22Rv1 (cell line): ENCODE data around the gene RBKS.

Experiments used
- CTCF ChIP-seq: fragments of 450-650 bp; IDR thresholded peaks from 2 replicates; pipeline ENCODE4 v1.5.1; 2017; ENCODE audit warnings: mild to moderate bottlenecking
- ZFX ChIP-seq: fragments of 450-650 bp; IDR thresholded peaks from 2 replicates; pipeline ENCODE4 v1.6.1; 2017; ENCODE audit warnings: antibody characterized with exemption, borderline replicate concordance

- TF ChIP-seq ZFX (no peak), CTCF (no peak)
These were observed 114.1 kb downstream of the RBKS start for GRCh38 chr2:27776097-27776496.
